HepG2 (cell line): ENCODE data around the gene TUBA4B. TPM values are rescaled to one million over a fixed set of nuclear protein-coding genes. Genes with fewer than 3 reads are reported as not detected.

ENCODE experiments used
- FOXA1 ChIP-seq, 2 experiments: fragments of 450-650 bp in 1 of 2; sonication (generic) in 1 of 2; formaldehyde crosslinking in 1 of 2; IDR thresholded peaks; 2 replicates each; pipeline versions ENCODE4 v1.4.0 to v1.6.1; 2016 to 2020; ENCODE audit warnings: missing genetic modification reagents in 1 of 2
- FOXA3 ChIP-seq: IDR thresholded peaks from 2 replicates; pipeline ENCODE4 v1.6.1; 2016; ENCODE audit warnings: missing genetic modification reagents, missing compliant biosample characterization
- HNRNPUL1 ChIP-seq: fragments of 200-400 bp; formaldehyde crosslinking; IDR thresholded peaks from 2 replicates; pipeline ENCODE4 v1.6.1; 2017; ENCODE audit warnings: low read depth, mild to moderate bottlenecking, low read length, moderate library complexity
- MLLT10 ChIP-seq: sonication (generic); formaldehyde crosslinking; IDR thresholded peaks from 2 replicates; pipeline ENCODE4 v1.4.0; 2020; ENCODE audit warnings: missing genetic modification reagents
- NFYC ChIP-seq: IDR thresholded peaks from 2 replicates; pipeline ENCODE4 v1.6.1; 2016; ENCODE audit warnings: missing genetic modification reagents, missing compliant biosample characterization
- REL ChIP-seq: sonication (generic); formaldehyde crosslinking; conservative IDR thresholded peaks from 2 replicates; pipeline ENCODE4 v1.8.0; 2022; ENCODE audit warnings: mild to moderate bottlenecking, missing genetic modification reagents, moderate library complexity
- SAP130 ChIP-seq: IDR thresholded peaks from 2 replicates; pipeline ENCODE4 v1.6.1; 2016; ENCODE audit warnings: low read depth
- SUZ12 ChIP-seq: fragments of 150-350 bp; IDR thresholded peaks from 2 replicates; pipeline ENCODE4 v1.6.1; 2014; ENCODE audit warnings: low read depth, low read length
- TOPORS ChIP-seq: sonication (generic); formaldehyde crosslinking; IDR thresholded peaks from 2 replicates; pipeline ENCODE4 v1.8.0; 2023; ENCODE audit warnings: mild to moderate bottlenecking, missing genetic modification reagents
- XBP1 ChIP-seq: sonication (generic); formaldehyde crosslinking; IDR thresholded peaks from 2 replicates; pipeline ENCODE4 v1.5.0; 2020; ENCODE audit warnings: missing genetic modification reagents
- ZC3H13 ChIP-seq: sonication (generic); formaldehyde crosslinking; IDR thresholded peaks from 2 replicates; pipeline ENCODE4 v1.8.1; 2023; ENCODE audit warnings: mild to moderate bottlenecking, missing genetic modification reagents, moderate library complexity
- ZNF264 ChIP-seq: sonication (generic); formaldehyde crosslinking; IDR thresholded peaks from 2 replicates; pipeline ENCODE4 v1.4.0; 2020; ENCODE audit warnings: missing genetic modification reagents
- ZNF30 ChIP-seq: sonication (generic); formaldehyde crosslinking; IDR thresholded peaks from 2 replicates; pipeline ENCODE4 v1.5.0; 2020; ENCODE audit warnings: mild to moderate bottlenecking, missing genetic modification reagents
- ZNF337 ChIP-seq: sonication (generic); formaldehyde crosslinking; IDR thresholded peaks from 2 replicates; pipeline ENCODE4 v1.5.1; 2020; ENCODE audit warnings: missing genetic modification reagents, low read depth, mild to moderate bottlenecking, borderline replicate concordance
- ZNF451 ChIP-seq: sonication (generic); formaldehyde crosslinking; IDR thresholded peaks from 2 replicates; pipeline ENCODE4 v1.5.0; 2020; ENCODE audit warnings: mild to moderate bottlenecking, missing genetic modification reagents
- ZNF563 ChIP-seq: sonication (generic); formaldehyde crosslinking; IDR thresholded peaks from 2 replicates; pipeline ENCODE4 v1.8.0; 2022; ENCODE audit warnings: mild to moderate bottlenecking, moderate library complexity, missing genetic modification reagents
- ZNF572 ChIP-seq: sonication (generic); formaldehyde crosslinking; IDR thresholded peaks from 2 replicates; pipeline ENCODE4 v1.5.1; 2020; ENCODE audit warnings: mild to moderate bottlenecking, missing genetic modification reagents
- ZNF577 ChIP-seq: sonication (generic); formaldehyde crosslinking; IDR thresholded peaks from 2 replicates; pipeline ENCODE4 v1.4.0; 2020; ENCODE audit warnings: mild to moderate bottlenecking, low read depth, missing genetic modification reagents, borderline replicate concordance
- ZNF615 ChIP-seq: sonication (generic); formaldehyde crosslinking; IDR thresholded peaks from 2 replicates; pipeline ENCODE4 v1.5.0; 2020; ENCODE audit warnings: mild to moderate bottlenecking, missing genetic modification reagents, borderline replicate concordance
- ZNF619 ChIP-seq: sonication (generic); formaldehyde crosslinking; IDR thresholded peaks from 2 replicates; pipeline ENCODE4 v1.4.0; 2020; ENCODE audit warnings: mild to moderate bottlenecking, missing genetic modification reagents
- ZNF841 ChIP-seq: sonication (generic); formaldehyde crosslinking; IDR thresholded peaks from 2 replicates; pipeline ENCODE4 v1.8.1; 2023; ENCODE audit warnings: missing genetic modification reagents, borderline replicate concordance
- polyA plus RNA-seq, 8 experiments: library from polyadenylated mRNA; depleted of rRNA in 3 of 8; stranded (reverse) in 7 of 8; unstranded in 1 of 8; fragments of >200 nt; fragmentation: Illumina TruSeq in 4 of 8; extraction: Trizol in 4 of 8; gene quantifications; 2 replicates each; pipeline versions ENCODE4 v1.2.1 to v1.2.3, GENCODE V29; 2011 to 2016; ENCODE audit warnings: low read depth in 4 of 8, missing spikeins in 1 of 8, mixed read lengths in 1 of 8; ENCODE audit not compliant: insufficient read depth in 1 of 8
- total RNA-seq, 5 experiments: library from RNA; depleted of rRNA; stranded (reverse); fragments of >200 nt; fragmentation: Illumina TruSeq; extraction: Trizol; gene quantifications; 2 replicates each; pipeline ENCODE4 v1.2.3, GENCODE V29; 2016; ENCODE audit warnings: low read depth in 1 of 5
- TF ChIP-seq, protein P1 (sequence below): sonication (generic); formaldehyde crosslinking; IDR thresholded peaks from 2 replicates; pipeline ENCODE4 v1.9.0; 2021; ENCODE audit warnings: missing genetic modification reagents, borderline replicate concordance
- TF ChIP-seq, protein P2 (sequence below): sonication (generic); formaldehyde crosslinking; IDR thresholded peaks from 2 replicates; pipeline ENCODE4 v1.5.0; 2020; ENCODE audit warnings: missing genetic modification reagents
- TF ChIP-seq, protein P3 (sequence below): sonication (generic); formaldehyde crosslinking; IDR thresholded peaks from 2 replicates; pipeline ENCODE4 v1.4.0; 2020; ENCODE audit warnings: missing genetic modification reagents
- TF ChIP-seq, protein P4 (sequence below): sonication (generic); formaldehyde crosslinking; conservative IDR thresholded peaks from 2 replicates; pipeline ENCODE4 v1.4.0; 2020; ENCODE audit warnings: missing genetic modification reagents
- TF ChIP-seq, protein P5 (sequence below): IDR thresholded peaks from 2 replicates; pipeline ENCODE4 v1.6.1; 2016; ENCODE audit warnings: mild to moderate bottlenecking

Gene TUBA4B
- total and polyA plus RNA-seq, 2 of the 13 experiments (the other 11 are each of a cell fraction or from before 2014, with no cell fraction given) = 0.18 to 0.22 TPM

DNA sequence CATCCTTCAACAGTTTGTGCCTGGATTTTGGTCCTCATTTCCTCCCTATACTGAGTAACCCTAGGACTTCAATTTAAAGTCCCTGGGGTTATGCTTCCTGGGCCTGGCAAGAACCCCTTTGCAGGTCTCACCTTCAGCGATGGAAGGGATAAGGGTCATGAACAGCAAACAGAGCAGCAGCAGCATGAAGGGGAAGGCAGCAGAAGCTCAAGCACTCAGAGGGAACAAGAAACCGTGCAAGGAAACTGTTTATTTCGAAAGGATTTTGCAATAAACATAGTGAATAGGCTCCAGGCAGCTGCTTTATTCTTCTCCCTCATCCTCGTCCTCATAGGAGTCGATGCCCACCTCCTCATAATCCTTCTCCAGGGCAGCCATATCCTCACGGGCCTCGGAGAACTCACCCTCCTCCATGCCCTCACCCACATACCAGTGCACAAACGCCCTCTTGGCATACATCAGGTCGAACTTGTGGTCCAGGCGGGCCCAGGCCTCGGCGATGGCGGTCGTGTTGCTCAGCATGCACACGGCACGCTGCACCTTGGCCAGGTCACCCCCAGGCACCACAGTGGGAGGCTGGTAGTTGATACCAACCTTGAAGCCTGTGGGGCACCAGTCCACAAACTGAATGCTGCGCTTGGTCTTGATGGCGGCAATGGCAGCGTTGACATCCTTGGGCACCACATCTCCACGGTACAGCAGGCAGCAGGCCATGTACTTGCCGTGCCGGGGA, 2.8 kb upstream of the TUBA4B start (continued):
- TF ChIP-seq ZNF841 (CRISPR knock-in tag) (no peak), TOPORS (CRISPR knock-in tag) (no peak), NFYC (CRISPR knock-in tag) (no peak), ZNF337 (no peak), XBP1 (CRISPR knock-in tag) (no peak), ZNF451 (CRISPR knock-in tag) (0 out of 2 replicates have a peak, but pooled peaks have one; percentile 16), FOXA1 (IDR thresholded peaks at IDR 0.05) (no peak), FOXA1 (CRISPR knock-in tag; IDR thresholded peaks at IDR 0.05) (no peak), FOXA3 (no peak), REL (CRISPR knock-in tag) (no peak), ZNF615 (CRISPR knock-in tag) (no peak), HNRNPUL1 (no peak), ZC3H13 (peak; percentile 67; the same call in 1 of the 2 replicates), ZNF572 (peak; percentile 62; the same call in 1 of the 2 replicates), ZNF619 (CRISPR knock-in tag) (0 out of 2 replicates have a peak, but pooled peaks have one; percentile 11), SUZ12 (no peak), ZNF264 (CRISPR knock-in tag) (no peak), ZNF30 (CRISPR knock-in tag) (no peak), ZNF563 (CRISPR knock-in tag) (0 out of 2 replicates have a peak, but pooled peaks have one; percentile 46), ZNF577 (no peak), MLLT10 (CRISPR knock-in tag) (no peak), SAP130 (CRISPR knock-in tag) (no peak)
- TF ChIP-seq, protein P1, sequence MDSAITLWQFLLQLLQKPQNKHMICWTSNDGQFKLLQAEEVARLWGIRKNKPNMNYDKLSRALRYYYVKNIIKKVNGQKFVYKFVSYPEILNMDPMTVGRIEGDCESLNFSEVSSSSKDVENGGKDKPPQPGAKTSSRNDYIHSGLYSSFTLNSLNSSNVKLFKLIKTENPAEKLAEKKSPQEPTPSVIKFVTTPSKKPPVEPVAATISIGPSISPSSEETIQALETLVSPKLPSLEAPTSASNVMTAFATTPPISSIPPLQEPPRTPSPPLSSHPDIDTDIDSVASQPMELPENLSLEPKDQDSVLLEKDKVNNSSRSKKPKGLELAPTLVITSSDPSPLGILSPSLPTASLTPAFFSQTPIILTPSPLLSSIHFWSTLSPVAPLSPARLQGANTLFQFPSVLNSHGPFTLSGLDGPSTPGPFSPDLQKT (CRISPR knock-in tag) = no peak
- TF ChIP-seq, protein P2, sequence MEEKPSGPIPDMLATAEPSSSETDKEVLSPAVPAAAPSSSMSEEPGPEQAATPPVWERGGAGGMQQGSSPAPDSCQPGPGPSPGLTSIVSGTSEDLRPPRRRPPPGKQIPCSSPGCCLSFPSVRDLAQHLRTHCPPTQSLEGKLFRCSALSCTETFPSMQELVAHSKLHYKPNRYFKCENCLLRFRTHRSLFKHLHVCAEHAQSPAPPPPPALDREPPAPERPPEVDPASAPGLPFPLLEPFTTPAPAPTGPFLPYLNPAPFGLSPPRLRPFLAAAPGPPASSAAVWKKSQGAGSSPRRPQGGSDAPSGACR = 0 out of 2 replicates have a peak, but pooled peaks have one; percentile 32
- TF ChIP-seq, protein P3, sequence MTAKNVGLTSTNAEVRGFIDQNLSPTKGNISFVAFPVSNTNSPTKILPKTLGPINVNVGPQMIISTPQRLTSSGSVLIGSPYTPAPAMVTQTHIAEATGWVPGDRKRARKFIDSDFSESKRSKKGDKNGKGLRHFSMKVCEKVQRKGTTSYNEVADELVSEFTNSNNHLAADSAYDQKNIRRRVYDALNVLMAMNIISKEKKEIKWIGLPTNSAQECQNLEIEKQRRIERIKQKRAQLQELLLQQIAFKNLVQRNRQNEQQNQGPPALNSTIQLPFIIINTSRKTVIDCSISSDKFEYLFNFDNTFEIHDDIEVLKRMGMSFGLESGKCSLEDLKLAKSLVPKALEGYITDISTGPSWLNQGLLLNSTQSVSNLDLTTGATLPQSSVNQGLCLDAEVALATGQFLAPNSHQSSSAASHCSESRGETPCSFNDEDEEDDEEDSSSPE (CRISPR knock-in tag) = no peak
- TF ChIP-seq, protein P4, sequence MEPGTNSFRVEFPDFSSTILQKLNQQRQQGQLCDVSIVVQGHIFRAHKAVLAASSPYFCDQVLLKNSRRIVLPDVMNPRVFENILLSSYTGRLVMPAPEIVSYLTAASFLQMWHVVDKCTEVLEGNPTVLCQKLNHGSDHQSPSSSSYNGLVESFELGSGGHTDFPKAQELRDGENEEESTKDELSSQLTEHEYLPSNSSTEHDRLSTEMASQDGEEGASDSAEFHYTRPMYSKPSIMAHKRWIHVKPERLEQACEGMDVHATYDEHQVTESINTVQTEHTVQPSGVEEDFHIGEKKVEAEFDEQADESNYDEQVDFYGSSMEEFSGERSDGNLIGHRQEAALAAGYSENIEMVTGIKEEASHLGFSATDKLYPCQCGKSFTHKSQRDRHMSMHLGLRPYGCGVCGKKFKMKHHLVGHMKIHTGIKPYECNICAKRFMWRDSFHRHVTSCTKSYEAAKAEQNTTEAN (CRISPR knock-in tag) = no peak
- TF ChIP-seq, protein P5, sequence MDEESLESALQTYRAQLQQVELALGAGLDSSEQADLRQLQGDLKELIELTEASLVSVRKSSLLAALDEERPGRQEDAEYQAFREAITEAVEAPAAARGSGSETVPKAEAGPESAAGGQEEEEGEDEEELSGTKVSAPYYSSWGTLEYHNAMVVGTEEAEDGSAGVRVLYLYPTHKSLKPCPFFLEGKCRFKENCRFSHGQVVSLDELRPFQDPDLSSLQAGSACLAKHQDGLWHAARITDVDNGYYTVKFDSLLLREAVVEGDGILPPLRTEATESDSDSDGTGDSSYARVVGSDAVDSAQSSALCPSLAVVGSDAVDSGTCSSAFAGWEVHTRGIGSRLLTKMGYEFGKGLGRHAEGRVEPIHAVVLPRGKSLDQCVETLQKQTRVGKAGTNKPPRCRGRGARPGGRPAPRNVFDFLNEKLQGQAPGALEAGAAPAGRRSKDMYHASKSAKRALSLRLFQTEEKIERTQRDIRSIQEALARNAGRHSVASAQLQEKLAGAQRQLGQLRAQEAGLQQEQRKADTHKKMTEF (CRISPR knock-in tag) = no peak
